Tibial nerve (tissue), 4 donors: Measurements from ENCODE around the gene PLA2G2F.

Experiments used
- CTCF ChIP-seq, 5 experiments: fragments of 200-600 bp in 3 of 5; fragments of 450-650 bp in 2 of 5; sonication (generic) in 3 of 5; IDR thresholded peaks; one replicate each; pipeline ENCODE4 v1.5.1; 2016 to 2019; ENCODE audit warnings: antibody characterized with exemption in 5 of 5, mild to moderate bottlenecking in 3 of 5, moderate library complexity in 2 of 5
- EP300 ChIP-seq, 2 donors: sonication (generic); formaldehyde crosslinking; IDR thresholded peaks; one replicate each; pipeline ENCODE4 v1.6.1; 2017; ENCODE audit warnings: antibody characterized with exemption in 2 of 2, mild to moderate bottlenecking in 1 of 2

GRCh38 chr1:20183616-20184271 lies 44.6 kb downstream of the PLA2G2F start:
- no peak for TF ChIP-seq CTCF (IDR thresholded peaks at IDR 0.05)
- no peak for TF ChIP-seq EP300 (IDR thresholded peaks at IDR 0.05)
